Measurements from ENCODE around the gene ERCC4.

ERCC4 gene

GRCh38 chr16:13911871-13912270 lies 8.1 kb upstream of the ERCC4 start:
- no peak for DNase-seq

GRCh38 chr16:13912891-13913290 lies 7.1 kb upstream of the ERCC4 start:
- DNase-seq: no peak

GRCh38 chr16:13913374-13914292 lies 6.3 kb upstream of the ERCC4 start:
- no peak for DNase-seq

GRCh38 chr16:13915033-13915635 lies 4.8 kb upstream of the ERCC4 start:
- DNase-seq: no peak

GRCh38 chr16:13919330-13919682 lies 648 bp upstream of the ERCC4 start:
- peak in 1 of 5 donors; percentile 21 for DNase-seq

- DNase-seq: no peak
Measured at GRCh38 chr16:13920510-13920818, 510 bp downstream of the ERCC4 start.

- DNase-seq: no peak
Measured at GRCh38 chr16:13921328-13921727, 1.4 kb downstream of the ERCC4 start.

- peak in 1 of 5 donors; percentile 58 for DNase-seq
Measured at GRCh38 chr16:13923703-13924298, 3.8 kb downstream of the ERCC4 start.

- no peak for DNase-seq
Measured at GRCh38 chr16:13926464-13926863, 6.5 kb downstream of the ERCC4 start.

GRCh38 chr16:13926891-13927290 lies 6.9 kb downstream of the ERCC4 start:
- DNase-seq: no peak

GRCh38 chr16:13928646-13929045 lies 8.7 kb downstream of the ERCC4 start:
- no peak for DNase-seq

GRCh38 chr16:13931845-13932244 lies 11.9 kb downstream of the ERCC4 start:
- no peak for DNase-seq

- no peak for DNase-seq
Measured at GRCh38 chr16:13935408-13935807, 15.5 kb downstream of the ERCC4 start.

GRCh38 chr16:13936155-13936554 lies 16.2 kb downstream of the ERCC4 start:
- DNase-seq: no peak

- DNase-seq: no peak
Measured at GRCh38 chr16:13936596-13937081, 16.7 kb downstream of the ERCC4 start.

GRCh38 chr16:13937411-13937810 lies 17.5 kb downstream of the ERCC4 start:
- no peak for DNase-seq

- DNase-seq: no peak
Measured at GRCh38 chr16:13938480-13938879, 18.5 kb downstream of the ERCC4 start.

GRCh38 chr16:13939821-13940220 lies 19.9 kb downstream of the ERCC4 start:
- DNase-seq: no peak

GRCh38 chr16:13940397-13940933 lies 20.5 kb downstream of the ERCC4 start:
- DNase-seq: no peak

- DNase-seq: no peak
Measured at GRCh38 chr16:13944816-13945215, 24.9 kb downstream of the ERCC4 start.

GRCh38 chr16:13945744-13946485 lies 26.0 kb downstream of the ERCC4 start:
- DNase-seq: no peak

GRCh38 chr16:13948086-13948485 lies 28.1 kb downstream of the ERCC4 start:
- DNase-seq: no peak
